ENCODE data around the gene NCEH1.

Gene NCEH1

DNA sequence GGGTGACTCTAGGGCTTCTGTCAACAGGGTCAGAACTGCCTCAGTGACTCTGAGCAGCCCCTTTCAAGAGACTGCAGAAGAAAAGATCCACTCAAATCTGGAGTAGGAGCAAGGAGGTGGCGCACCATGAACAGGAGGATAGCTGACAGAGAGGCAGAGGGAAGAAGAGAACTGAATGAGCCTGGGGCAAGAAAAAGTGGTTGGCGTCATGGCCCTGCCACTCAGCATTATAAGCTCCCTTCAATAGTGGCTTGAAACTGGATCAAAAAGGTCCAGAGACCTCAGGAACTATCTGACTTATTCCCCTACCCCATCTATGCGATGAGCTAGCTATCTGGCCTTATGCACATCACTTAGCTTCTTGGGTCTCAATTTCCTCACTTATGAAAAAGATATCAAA lies 66.6 kb downstream of the NCEH1 start:
- DNase-seq (ENCODE audit: low spot score), result no peak

DNA sequence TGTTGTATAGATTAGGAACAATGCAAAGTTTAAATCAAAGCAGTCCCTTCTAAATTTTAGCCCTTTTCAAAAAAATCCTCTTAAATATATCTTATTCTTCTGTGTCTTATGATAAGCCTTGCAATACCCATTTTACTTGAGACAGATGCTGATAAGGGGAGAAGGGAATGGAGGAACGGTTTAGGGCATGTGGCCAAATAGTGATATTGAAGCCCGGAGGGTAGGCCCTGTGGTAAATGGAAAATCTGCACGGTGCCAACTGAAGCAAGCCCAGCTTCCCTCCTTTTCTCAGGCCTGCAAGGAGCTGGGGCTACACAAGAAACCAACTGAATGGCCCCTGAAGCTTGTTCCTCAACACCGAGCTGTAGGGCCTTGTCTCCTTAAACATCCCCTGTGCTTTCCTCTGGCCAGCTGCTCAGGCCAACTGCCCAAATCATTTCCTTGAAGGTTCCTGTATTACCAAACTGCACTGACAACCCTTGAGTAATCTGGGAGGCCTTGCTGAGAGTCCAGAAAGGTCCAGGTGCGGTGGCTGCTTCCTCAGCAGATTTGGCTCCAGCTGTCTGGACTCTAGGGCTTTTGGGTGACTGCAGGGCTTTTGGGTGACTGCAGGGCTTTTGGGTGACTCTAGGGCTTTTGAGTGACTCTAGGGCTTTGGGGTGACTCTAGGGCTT lies 67.2 kb downstream of the NCEH1 start:
- DNase-seq (ENCODE audit: low spot score), result no peak

DNA sequence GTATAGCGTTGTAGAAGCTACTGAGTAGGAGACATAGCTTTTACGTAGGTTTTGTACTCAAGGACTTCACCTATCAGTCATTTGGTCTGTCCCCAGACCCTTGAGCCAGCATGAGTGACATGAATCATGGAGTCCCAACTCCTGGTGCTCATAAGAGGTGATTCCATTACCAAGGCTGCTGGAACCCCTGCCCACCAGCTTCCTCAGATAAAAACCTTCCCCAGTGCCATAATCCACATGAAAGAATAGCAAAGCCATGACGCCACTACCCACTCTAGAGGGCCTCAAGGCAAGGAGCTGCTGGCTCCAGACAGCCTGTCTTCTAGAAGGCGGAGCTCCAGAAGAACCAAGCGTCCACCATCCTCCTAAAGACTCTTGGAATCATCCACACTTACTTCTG lies 69.6 kb downstream of the NCEH1 start:
- DNase-seq (ENCODE audit: low spot score), result no peak

DNA sequence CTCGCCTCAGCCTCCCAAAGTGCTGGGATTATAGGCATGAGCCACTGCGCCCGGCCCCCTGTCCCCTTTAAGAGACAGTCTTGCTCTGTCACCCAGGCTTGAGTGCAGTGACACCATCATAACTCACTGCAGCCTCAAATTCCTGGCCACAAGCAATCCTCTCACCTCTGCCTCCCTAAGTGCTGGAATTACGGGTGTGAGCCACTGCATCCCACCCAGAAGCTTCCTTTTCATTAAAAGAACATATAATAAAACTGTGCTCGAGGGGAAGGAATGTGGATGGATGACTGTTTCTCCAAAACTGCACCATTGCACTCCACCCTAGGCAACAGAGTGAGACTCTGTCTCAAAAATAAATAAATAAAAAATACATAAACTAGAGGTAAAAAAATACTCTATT lies 70.1 kb downstream of the NCEH1 start:
- no peak for DNase-seq (ENCODE audit: low spot score)

DNA sequence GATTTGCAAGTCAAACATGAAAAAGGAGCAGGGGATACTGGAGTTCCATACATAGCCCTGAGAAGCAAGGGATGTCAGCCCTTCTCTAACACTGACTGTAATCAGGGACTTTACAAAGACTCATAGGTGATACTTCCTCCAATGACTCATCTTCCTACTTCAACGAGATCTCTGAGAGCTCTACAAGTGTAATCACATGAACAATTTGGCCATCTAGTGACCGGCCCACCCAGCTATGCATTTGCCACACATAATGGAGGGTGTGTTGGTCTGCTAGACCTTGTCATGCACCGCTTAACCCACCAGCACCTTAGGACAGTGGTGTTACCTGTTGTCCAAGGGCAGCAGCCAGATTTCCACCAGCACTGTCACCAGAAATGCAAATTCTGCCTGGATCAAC lies 75.3 kb downstream of the NCEH1 start:
- no peak for DNase-seq (ENCODE audit: low spot score)

DNA sequence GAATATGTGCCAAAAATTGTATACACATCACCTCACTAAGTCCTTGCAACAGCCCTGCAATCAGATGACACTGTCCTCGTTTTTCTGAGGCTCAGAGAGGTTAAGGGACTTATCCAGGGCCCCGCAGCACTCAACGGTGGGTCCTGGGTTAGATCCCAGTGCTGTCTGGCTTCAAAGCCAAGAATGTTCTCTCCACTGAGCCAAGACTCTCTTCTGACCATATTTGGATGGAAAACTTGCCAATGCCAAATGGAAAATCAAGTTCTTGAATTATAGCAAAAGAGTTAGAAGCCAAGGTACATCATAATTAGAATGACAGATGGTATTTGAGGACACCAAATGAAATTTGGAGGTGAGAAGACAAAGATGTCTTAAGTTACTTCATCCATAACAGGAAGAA lies 75.9 kb downstream of the NCEH1 start:
- DNase-seq (ENCODE audit: low spot score), result no peak

DNA sequence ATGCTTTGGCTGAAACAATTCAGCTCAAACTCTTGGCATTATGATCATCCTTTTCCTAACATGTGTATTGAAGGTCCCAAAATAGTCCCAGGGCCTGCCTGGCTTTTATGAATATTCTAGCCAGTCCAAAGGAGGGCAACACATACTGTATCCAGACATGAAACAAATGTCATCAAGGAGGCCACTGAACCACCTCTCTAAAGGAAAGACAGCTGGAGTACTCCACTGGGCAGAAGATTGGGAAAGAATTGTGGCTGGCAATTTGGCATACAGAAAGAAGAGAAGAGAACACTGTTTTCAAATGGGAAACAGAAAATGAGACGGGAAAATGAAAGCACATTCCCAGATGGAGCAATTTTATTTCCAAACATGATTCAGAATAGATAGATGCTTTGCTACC lies 80.6 kb downstream of the NCEH1 start:
- DNase-seq (ENCODE audit: low spot score), result no peak

DNA sequence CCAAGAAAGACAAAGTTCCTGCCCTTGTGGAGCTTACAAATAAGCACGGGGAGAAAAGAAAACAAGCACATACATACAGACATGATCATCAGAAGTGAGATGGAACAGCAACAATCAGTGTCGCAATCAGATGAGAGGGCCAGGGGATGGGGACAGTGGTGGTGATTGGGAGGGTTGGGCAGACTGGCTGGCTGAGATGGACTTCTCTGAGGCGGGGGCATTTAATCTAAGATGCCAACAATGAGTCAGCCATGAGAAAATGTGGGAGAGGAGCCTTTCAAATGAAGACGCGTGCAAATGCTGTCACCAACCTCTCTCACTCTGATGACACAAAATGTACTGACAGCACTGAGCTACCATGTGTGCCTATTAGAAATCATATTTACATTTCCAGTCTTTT lies 81.4 kb downstream of the NCEH1 start:
- no peak for DNase-seq (ENCODE audit: low spot score)

DNA sequence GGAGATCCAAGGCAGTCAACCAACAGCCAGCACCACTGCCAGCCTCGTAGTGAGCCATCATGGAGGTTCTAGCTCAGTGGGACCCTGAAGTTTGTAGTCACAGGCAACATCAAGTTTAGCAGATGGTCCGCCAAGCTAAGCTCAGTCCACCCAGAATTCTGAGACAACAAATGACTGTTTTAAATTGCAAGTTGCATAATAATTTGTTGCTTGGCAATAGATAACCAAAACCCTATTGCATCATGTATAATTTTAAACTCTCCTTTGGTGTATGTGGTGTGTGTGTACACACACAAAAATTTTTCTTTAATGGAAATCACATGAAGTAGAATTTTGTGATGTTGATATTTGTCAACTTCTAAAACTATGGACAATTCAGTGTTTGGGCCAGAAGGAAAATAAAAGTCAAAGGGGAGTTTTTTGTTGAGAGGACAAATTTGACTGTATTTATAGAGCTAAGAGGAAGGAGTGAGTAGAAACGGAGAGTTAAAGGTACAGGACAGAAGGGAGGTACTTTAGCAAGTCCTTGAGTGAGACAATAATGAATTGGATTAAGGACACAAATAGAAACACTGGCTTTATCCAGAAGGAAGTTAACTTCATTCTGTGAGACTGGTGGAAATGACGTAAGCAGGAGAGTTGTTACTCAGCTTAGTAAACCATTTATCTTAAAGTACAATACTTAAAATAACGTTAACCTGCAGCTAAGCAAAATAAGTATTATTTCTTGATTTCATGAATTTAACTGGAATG lies 83.6 kb downstream of the NCEH1 start:
- DNase-seq (ENCODE audit: low spot score), result no peak

DNA sequence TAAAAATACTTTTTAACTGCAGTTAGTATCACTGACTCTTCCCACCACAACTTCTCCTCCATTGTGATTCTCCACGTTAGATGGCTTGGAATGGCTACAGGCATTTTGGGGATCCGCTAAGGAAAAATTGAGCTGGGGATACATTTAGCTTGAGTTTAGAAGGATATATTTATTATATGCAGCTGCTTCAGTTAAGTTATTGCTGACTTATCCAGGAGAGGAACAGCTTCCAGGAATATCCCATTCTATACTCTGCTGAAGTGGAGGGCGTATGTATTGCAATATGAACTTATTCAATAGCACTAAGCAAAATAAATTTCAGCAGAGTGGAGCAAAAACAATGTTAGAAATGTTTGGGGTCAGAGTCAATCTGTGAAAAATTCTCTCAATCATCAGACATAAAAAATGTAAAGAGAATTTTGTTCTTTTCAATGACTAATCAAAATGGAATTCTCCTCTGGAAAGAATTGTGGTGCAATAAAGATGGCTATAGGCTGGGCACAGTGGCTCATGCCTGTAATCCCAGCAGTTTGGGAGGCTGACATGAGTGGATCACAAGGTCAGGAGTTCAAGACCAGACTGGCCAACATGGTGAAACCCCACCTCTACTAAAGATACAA lies 84.7 kb downstream of the NCEH1 start:
- no peak for DNase-seq (ENCODE audit: low spot score)

DNA sequence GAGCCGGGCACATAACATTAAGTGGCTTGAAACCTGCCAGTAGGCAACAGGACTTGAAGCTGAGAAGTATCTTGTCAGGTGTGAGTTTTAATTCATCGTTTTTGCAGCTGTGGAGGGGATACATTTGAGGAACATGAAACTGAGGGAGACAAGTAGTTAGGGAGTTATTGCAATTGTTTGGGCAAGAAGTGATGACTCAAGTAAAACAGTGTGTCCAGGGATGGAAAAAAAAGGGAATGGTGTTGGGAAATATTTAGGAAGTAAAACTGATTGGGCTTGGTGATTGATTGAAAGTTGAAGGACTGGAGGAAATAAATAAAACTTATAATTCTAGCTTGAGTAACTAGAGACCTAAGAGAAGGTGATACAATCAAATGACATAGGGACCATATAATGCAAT lies 85.5 kb downstream of the NCEH1 start:
- no peak for DNase-seq (ENCODE audit: low spot score)

DNA sequence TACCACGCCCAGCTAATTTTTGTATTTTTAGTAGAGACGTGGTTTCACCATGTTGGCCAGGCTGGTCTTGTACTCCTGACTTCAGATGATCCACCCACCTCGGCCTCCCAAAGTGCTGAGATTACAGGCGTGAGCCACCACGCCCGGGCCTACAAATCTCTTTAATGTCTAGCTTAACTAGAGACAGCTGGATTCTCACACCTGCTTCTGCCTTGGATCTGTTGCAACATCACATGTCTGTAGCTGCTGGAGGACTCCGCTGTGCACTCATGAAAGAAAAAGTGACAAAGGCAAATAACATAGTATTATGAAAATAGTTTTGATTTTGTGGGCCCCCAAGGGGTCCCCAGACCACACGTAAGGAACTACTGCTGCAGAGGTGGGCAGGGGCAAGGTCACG lies 85.9 kb downstream of the NCEH1 start:
- DNase-seq (ENCODE audit: low spot score), result no peak

DNA sequence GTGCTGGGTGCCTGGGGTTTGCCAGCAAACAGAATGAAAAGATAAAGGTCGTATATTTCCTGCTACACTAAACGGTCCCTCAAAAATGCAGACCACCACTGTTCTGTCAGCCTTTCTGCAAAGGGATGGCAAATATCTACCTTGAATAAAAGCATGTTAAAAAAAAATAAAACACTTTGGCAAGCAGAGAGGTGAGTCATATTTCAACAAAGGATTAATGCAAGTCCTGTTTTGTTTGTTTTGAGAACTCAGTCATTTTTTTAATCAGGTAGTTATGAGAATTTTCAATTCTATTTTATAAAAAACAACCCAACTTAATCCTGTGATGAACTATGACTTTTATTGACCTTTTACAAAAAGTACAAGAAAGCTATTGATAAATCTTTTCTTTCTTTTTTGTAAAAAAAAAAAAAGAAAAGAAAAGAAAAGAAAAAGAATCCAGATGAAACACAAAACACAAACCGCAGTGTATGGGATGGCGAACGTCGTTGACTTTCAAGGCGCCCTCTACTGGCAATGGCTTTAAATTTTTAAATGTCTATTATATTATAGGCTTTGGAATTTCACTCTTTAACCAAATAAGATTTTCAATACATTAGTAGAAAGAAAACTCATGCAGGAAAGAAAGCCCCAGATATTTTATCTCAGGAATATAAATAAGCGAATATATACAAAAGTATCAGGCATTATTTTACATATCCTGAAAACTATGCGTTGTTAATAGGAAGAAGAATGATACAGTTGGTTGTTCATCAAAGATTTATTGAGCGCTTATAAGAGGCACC lies 87.8 kb downstream of the NCEH1 start:
- peak; percentile 43 for DNase-seq (ENCODE audit: low spot score)

DNA sequence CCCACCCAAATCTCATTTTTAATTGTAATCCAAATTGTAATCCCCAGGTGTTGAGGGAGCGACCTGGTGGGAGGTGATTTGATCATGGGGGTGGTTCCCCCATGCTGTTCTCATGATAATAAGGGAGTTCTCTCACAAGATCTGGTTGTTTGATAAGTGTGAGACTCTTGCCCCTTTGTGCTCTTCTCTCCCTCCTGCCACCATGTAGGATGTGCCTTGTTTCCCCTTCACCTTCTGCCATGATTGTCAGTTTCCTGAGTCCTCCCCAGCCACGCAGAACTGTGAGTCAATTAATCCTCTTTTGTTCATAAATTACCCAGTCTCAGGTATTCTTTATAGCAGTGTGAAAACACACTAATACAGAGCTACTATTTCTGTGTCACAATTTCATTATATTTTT lies 88.7 kb downstream of the NCEH1 start:
- no peak for DNase-seq (ENCODE audit: low spot score)

DNA sequence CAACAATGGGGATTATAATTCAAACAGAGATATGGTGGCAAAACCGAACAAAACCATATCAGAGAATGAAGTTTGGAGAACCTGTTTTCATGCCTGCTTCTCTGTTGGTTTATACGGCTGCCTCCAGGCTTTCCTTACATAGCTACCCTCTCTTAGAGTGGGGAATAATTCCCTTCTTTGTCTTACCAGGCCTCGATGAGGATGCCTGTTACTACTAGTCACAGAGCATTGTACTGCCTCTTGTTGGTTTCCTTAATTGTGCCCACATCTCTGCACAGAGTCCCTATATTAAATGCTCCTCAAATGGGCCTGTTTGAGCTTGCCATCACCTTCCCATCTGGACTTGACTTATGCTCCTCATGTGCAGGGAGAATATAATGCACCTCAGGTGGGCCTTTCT lies 92.9 kb downstream of the NCEH1 start:
- DNase-seq (ENCODE audit: low spot score), result no peak

DNA sequence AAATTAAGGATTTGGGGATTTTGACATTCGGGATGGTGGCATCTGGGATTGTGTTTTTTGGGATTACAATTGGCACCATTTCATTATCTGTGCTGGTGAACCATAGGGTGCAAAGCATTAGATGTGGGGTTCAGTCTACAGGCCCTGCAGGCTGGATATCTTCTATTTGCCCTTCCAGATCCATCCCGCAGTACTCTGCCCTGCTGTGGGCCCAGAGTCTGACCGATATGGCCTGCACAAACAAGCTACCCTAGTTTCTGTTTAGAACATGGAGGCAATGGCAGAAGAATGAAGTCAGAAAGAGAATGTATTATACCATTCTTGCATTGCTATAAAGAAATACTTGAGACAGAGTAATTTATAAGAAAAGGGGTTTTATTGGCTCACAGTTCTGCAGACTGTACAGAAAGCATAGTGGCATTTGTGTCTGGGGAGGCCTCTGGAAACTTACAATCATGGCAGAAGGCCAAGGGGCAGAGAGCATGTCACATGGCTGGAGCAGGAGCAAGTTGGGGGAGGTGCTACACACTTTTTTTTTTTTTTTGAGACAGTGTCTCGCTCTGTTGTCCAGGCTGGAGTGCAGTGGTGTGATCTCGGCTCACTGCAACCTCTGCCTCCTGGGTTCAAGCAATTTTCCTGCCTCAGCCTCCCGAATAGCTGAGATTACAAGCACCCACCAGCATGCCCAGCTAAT lies 93.7 kb downstream of the NCEH1 start:
- no peak for DNase-seq (ENCODE audit: low spot score)

DNA sequence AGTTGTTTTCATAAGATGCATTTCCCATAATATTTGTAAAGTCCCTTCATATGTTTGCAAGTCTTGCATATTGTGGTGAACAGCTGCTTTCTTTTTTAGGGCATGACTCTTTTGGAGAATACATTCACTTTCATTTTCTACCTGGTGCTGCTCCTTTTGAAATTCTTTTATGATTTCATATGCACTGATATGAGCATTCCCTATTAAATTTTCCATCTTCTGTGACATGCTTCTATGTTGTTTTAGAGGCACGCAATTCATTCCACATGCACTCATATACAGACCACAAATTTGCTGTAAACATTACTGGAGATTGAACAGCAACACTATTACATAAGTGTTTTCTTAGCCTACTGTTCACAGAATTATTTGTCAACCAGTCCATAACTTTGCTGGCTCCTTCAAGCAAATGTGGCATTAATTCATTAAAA lies 94.8 kb downstream of the NCEH1 start:
- DNase-seq (ENCODE audit: low spot score), result no peak

DNA sequence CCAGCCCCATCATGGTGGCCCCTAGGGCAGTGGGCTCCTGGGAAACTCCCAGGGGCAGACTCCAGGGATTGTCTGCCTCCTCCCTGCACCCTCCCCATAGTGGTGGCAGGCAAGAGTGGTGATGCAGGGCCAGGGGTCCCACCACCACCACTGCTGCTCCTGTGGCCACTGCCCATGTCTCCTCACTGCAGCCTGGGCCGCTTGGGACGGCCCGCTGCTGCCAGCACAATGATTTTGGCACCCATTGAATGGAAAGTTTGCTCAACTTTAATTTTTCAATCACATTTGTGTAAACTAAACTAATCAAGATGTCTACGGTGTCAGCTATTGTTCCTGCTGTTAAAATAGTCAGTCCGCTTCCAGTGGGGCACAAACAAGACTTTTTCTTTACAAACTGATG lies 95.6 kb downstream of the NCEH1 start:
- no peak for DNase-seq (ENCODE audit: low spot score)

DNA sequence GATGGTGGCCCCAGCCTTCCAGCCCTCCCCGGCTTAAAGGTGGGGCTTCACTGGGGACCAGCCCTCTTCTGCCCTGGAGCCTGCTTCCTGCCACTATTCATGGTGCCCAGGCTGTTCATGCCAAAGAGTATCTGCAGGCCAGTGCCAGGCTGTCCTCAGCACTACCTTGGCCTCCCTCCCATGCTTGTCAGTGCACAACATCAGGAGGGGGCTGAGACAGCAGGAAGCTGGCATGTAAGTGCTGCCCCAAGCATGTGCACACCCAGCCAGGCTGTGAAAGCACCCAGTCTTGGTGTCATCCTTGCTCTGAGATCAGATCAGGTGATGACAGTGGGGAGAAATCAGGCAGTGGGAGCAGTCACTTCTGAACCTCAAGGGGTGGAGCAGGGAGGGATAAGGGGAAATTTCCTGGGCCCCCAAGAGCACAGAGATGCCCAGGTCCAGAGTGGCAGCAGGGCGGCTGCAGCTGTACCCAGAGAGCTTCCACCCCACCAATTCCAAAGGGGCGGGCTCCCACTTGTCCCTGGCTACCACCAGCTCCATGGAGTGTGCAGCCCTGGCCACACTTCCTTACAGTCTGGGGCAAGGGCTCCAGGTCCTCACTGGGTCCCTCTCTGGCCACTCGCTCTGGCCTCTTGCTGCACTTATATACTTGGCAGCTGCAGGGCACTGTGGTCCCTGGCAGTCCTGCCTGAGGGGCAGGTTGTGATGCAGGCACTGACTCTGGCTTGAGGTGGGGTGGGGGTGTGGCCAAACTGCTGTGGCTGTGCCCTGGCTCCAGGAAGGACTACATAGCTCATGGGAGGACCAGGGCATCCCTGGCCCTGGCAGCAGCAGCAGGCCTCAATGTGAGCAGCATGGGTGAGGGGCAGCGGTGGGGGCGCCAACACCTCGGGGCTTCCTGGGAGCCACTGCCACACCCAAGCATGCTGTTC lies 96.3 kb downstream of the NCEH1 start:
- no peak for DNase-seq (ENCODE audit: low spot score)

DNA sequence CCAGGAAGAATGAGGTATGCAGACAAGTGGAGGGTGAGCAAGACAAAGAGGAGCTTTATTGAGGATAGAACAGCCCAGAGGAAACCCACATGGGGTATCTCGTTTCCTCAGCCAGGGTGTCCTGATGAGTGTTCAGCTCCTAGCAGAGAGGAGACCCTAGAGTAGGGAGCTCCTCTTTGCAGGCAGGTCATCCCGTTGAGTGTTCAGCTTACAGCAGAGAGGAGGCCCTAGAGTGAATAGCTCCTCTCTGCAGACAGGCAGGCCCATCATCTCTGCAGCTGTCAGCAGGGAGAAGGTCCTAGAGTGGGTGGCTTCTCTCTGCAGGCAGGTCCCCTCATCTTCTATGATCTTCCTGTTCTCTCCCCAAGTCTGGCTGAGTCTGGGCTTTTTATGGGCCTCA lies 97.0 kb downstream of the NCEH1 start:
- no peak for DNase-seq (ENCODE audit: low spot score)

Data from D341Med (cell line).